ENCODE data around the gene SPOCK1. TPM values are rescaled to one million over a fixed set of nuclear protein-coding genes. Genes with fewer than 3 reads are reported as not detected.
A peak's percentile ranks its signal among the peaks of the same experiment; 100 is the strongest.

Gene SPOCK1
- total RNA-seq, 1 donor from 2014 or later = 6.8 TPM

DNA sequence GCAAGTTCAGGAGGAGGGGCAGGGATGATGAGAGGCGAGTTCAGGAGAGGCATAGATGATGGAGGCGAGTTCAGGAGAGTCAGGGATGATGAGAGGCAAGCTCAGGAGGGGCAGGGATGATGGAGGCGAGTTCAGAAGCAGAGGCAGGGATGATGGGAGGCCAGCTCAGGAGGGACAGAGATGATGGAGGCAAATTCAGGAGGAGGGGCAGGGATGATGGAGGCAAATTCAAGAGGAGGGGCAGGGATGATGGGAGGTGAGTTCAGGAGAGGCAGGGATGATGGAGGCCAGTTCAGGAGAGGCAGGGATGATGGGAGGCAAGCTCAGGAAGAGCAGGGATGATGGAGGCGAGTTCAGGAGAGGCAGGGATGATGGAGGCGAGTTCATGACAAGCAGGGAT is 17.8 kb upstream of the SPOCK1 start:
- TF ChIP-seq, protein P1, sequence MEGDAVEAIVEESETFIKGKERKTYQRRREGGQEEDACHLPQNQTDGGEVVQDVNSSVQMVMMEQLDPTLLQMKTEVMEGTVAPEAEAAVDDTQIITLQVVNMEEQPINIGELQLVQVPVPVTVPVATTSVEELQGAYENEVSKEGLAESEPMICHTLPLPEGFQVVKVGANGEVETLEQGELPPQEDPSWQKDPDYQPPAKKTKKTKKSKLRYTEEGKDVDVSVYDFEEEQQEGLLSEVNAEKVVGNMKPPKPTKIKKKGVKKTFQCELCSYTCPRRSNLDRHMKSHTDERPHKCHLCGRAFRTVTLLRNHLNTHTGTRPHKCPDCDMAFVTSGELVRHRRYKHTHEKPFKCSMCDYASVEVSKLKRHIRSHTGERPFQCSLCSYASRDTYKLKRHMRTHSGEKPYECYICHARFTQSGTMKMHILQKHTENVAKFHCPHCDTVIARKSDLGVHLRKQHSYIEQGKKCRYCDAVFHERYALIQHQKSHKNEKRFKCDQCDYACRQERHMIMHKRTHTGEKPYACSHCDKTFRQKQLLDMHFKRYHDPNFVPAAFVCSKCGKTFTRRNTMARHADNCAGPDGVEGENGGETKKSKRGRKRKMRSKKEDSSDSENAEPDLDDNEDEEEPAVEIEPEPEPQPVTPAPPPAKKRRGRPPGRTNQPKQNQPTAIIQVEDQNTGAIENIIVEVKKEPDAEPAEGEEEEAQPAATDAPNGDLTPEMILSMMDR (IDR thresholded peaks at IDR 0.05; ENCODE audit: insufficient read depth, low read length, severe bottlenecking) = no peak
- Histone ChIP-seq H3K27me3 (ENCODE audit: control insufficient read depth, insufficient read depth, low read length) (peaks cover 4% of the 10 kb centered on the region), H3K4me3 (ENCODE audit: low read depth, low read length) (no peak overlapping the region), H3K36me3 (ENCODE audit: control insufficient read depth, insufficient read depth, low read length) (no peaks in the 10 kb centered on the region)
- DNase-seq (ENCODE audit: low read depth) (no peak), FAIRE-seq (peak; percentile 52)

DNA sequence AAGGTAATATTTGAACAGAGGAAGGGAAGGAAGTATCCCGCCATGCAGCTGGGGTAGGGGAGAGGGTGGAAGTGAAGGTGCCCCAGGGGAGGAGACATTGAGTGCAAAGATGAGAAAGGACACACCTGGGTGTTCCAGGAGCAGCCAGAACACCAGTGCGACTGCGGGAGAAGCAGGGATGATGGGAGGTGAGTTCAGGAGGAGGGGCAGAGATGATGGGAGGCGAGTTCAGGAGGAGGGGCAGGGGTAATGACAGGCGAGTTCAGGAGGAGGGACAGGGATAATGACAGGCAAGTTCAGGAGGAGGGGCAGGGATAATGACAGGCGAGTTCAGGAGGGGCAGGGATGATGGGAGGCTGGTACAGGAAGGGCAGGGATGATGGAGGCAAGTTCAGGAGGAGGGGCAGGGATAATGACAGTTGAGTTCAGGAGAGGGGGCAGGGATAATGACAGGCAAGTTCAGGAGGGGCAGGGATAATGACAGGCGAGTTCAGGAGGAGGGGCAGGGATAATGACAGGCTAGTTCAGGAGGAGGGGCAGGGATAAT is 17.2 kb upstream of the SPOCK1 start:
- Histone ChIP-seq H3K27me3 (ENCODE audit: control insufficient read depth, insufficient read depth, low read length) (peaks cover 4% of the 10 kb centered on the region), H3K4me3 (ENCODE audit: low read depth, low read length) (no peak overlapping the region), H3K36me3 (ENCODE audit: control insufficient read depth, insufficient read depth, low read length) (no peaks in the 10 kb centered on the region)
- FAIRE-seq = no peak
- no peak for DNase-seq (ENCODE audit: low read depth)
- TF ChIP-seq, protein P1 (IDR thresholded peaks at IDR 0.05; ENCODE audit: insufficient read depth, low read length, severe bottlenecking) = no peak

DNA sequence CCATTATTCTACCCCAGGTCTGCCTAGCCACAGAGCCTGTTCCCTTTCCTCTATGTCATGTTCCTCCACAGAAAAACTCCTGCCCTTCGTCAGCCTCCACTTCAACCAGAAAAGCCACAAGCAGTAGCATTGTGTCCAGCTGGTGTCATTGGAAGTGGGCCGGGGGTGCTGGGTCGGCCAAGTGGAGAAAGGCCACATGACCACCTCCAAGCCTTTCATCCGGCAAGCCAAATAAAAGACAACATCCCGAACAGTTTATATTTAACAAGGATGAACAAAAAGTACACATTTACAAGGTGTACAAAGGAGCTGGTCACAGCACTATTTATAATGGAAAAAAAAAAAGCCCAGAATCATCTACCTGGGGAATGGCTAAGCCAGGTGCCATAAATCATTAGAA is 16.1 kb upstream of the SPOCK1 start:
- Histone ChIP-seq H3K27me3 (ENCODE audit: control insufficient read depth, insufficient read depth, low read length) (peaks cover 4% of the 10 kb centered on the region), H3K4me3 (ENCODE audit: low read depth, low read length) (no peak overlapping the region), H3K36me3 (ENCODE audit: control insufficient read depth, insufficient read depth, low read length) (no peaks in the 10 kb centered on the region)
- FAIRE-seq (no peak), DNase-seq (ENCODE audit: low read depth) (no peak)
- TF ChIP-seq, protein P1 (IDR thresholded peaks at IDR 0.05; ENCODE audit: insufficient read depth, low read length, severe bottlenecking) = no peak

DNA sequence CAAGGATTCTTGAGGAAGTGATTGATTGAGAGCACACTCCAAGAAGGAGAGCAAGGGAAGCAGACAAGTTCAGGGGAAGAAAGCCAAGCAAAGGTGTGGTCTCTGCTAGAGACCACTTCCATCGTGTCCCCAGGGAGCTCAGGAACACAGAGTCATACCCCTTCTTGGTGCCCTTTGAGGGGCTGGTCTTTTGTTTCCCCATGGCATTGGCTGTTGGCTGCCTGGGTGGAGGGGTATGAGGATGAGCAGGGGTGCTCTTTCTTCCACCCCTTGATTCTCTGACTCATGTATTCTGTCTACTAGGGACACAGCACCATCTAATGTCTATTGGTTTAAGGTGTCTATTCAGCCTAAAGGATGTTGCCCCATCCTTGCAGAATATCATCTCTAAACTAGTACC is 11.5 kb upstream of the SPOCK1 start:
- TF ChIP-seq, protein P1 (IDR thresholded peaks at IDR 0.05; ENCODE audit: insufficient read depth, low read length, severe bottlenecking) = no peak
- no peak for DNase-seq (ENCODE audit: low read depth)
- Histone ChIP-seq H3K4me3 (ENCODE audit: low read depth, low read length) (no peak overlapping the region), H3K36me3 (ENCODE audit: control insufficient read depth, insufficient read depth, low read length) (no peaks in the 10 kb centered on the region), H3K27me3 (ENCODE audit: control insufficient read depth, insufficient read depth, low read length) (peaks cover 2% of the 10 kb centered on the region)
- FAIRE-seq = no peak

DNA sequence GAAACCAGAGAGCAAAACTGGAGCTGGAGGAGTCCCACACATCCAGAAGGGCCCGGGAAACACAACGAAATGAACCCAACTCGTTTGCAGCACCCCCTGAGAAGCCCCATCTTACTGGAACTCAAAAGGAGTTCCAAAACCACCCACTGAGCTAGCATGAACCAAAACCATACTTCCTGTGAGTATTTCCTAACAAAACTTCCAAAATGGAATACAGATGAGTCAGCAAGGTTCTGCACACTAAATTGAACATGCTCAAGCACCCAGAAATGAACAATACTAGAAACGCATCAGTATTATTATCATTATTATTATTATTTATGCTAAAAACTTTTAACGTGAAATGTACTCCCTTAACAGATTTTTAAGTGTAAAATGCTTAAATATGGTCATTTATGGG is 8.0 kb upstream of the SPOCK1 start:
- FAIRE-seq = no peak
- Histone ChIP-seq H3K4me3 (ENCODE audit: low read depth, low read length) (no peak overlapping the region), H3K27me3 (ENCODE audit: control insufficient read depth, insufficient read depth, low read length) (peaks cover 5% of the 10 kb centered on the region), H3K36me3 (ENCODE audit: control insufficient read depth, insufficient read depth, low read length) (no peaks in the 10 kb centered on the region)
- DNase-seq (ENCODE audit: low read depth) = no peak
- TF ChIP-seq, protein P1 (IDR thresholded peaks at IDR 0.05; ENCODE audit: insufficient read depth, low read length, severe bottlenecking) = no peak

DNA sequence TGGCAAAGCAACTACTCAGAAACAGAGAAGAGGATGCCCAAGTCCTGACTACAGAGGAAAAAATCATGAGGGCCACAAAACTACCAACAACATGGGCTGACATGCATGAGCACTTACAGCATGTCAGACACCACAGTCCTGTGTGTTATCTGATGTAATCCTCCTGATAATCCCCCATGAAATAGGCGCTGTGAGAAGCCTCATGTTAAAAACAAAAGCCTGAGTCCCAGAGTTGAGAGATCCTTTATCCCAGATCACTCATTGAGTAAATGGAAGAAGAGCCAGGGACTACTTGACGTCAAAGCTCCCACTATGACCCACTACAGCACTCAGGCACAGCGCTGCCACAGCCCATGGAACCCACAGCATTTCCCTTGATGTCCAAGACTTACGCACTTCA is 7.2 kb upstream of the SPOCK1 start:
- DNase-seq (ENCODE audit: low read depth) (no peak), FAIRE-seq (no peak)
- H3K27me3 ChIP-seq (ENCODE audit: control insufficient read depth, insufficient read depth, low read length) = peaks cover 6% of the 10 kb centered on the region
- no peaks in the 10 kb centered on the region for H3K36me3 ChIP-seq (ENCODE audit: control insufficient read depth, insufficient read depth, low read length)
- TF ChIP-seq, protein P1 (IDR thresholded peaks at IDR 0.05; ENCODE audit: insufficient read depth, low read length, severe bottlenecking) = no peak
- H3K4me3 ChIP-seq (ENCODE audit: low read depth, low read length) = no peak overlapping the region

Measured in bronchial epithelial cell (primary cell).